SK-N-SH (cell line): ENCODE measurements around the gene ADGRA1. TPM values are rescaled to one million over a fixed set of nuclear protein-coding genes. Genes with fewer than 3 reads are reported as not detected.

Experiments used
- CTCF ChIA-PET: fragments of 300-600, 350-600 bp; formaldehyde crosslinking; extraction: SDS; loops from one replicate; lab custom pipeline; 2021; lab: Yijun Ruan, JAX
- POLR2A ChIA-PET: fragments of 350-600 bp; sonication (Branson Sonifier 250); formaldehyde crosslinking; extraction: SDS; loops from one replicate; lab custom pipeline; 2020; ENCODE audit warnings: antibody characterized with exemption, inconsistent platforms; lab: Yijun Ruan, JAX
- DNase-seq: peaks from one replicate; pipeline ENCODE4 v3.0.0; 2012
- H2AFZ ChIP-seq: fragments of 200-600 bp; sonication (generic); 2 replicates; pipeline ENCODE4 v1.8.1; 2016; ENCODE audit warnings: antibody characterized with exemption, mild to moderate bottlenecking, low read depth
- H3F3A ChIP-seq: fragments of 200-600 bp; sonication (generic); replicated peaks from 2 replicates; pipeline ENCODE3; 2016; ENCODE audit warnings: antibody characterized with exemption, mild to moderate bottlenecking; ENCODE audit not compliant: insufficient read depth
- H3K27ac ChIP-seq, 2 experiments: fragments of 200-500 bp in 1 of 2; fragments of 200-600 bp in 1 of 2; sonication (Bioruptor generic) in 1 of 2; sonication (generic), shearing (Covaris generic) in 1 of 2; 2 replicates each; pipeline versions ENCODE4 v1.5.1 to v1.6.1; 2014 to 2016; ENCODE audit warnings: low read depth in 2 of 2, inconsistent platforms in 1 of 2, low read length in 1 of 2, mild to moderate bottlenecking in 1 of 2, mixed read lengths in 1 of 2
- H3K27me3 ChIP-seq: fragments of 200-600 bp; sonication (generic), shearing (Covaris generic); 2 replicates; pipeline ENCODE4 v1.6.1; 2016; ENCODE audit warnings: mixed run types; ENCODE audit not compliant: insufficient read depth
- H3K36me3 ChIP-seq, 2 experiments: fragments of 200-500 bp in 1 of 2; fragments of 200-600 bp in 1 of 2; sonication (Bioruptor generic) in 1 of 2; sonication (generic) in 1 of 2; replicated peaks in 1 of 2; 2 replicates each; pipeline versions ENCODE3 to v1.5.1; 2014 to 2016; ENCODE audit warnings: low read length in 1 of 2, mild to moderate bottlenecking in 1 of 2; ENCODE audit not compliant: insufficient read depth in 2 of 2, control insufficient read depth in 1 of 2
- H3K4me1 ChIP-seq, 2 experiments: fragments of 200-500 bp in 1 of 2; fragments of 200-600 bp in 1 of 2; sonication (Bioruptor generic) in 1 of 2; sonication (generic), shearing (Covaris generic) in 1 of 2; 2 replicates each; pipeline versions ENCODE4 v1.5.1 to v1.6.1; 2014 to 2016; ENCODE audit warnings: low read depth in 1 of 2, low read length in 1 of 2, mixed run types in 1 of 2; ENCODE audit not compliant: insufficient read depth in 2 of 2, control insufficient read depth in 1 of 2
- H3K4me2 ChIP-seq: fragments of 200-600 bp; sonication (generic), shearing (Covaris generic); 2 replicates; pipeline ENCODE4 v1.6.1; 2017; ENCODE audit warnings: mixed run types
- H3K4me3 ChIP-seq, 2 experiments: fragments of 200-500 bp in 1 of 2; fragments of 200-600 bp in 1 of 2; sonication (Bioruptor generic) in 1 of 2; sonication (generic), shearing (Covaris generic) in 1 of 2; 2 replicates each; pipeline versions ENCODE4 v1.5.1 to v1.8.1; 2014 to 2016; ENCODE audit warnings: low read depth in 2 of 2, inconsistent platforms in 1 of 2, low read length in 1 of 2, mild to moderate bottlenecking in 1 of 2, mixed read lengths in 1 of 2, moderate library complexity in 1 of 2
- H3K79me2 ChIP-seq: fragments of 200-600 bp; sonication (generic); 2 replicates; pipeline ENCODE4 v1.8.1; 2017; ENCODE audit warnings: mild to moderate bottlenecking; ENCODE audit not compliant: insufficient read depth
- H3K9ac ChIP-seq: fragments of 200-600 bp; sonication (generic); 2 replicates; pipeline ENCODE4 v1.6.1; 2017; ENCODE audit warnings: mixed run types
- H3K9me2 ChIP-seq: fragments of 200-600 bp; sonication (generic); 2 replicates; pipeline ENCODE4 v1.6.1; 2017; ENCODE audit warnings: mixed run types
- H3K9me3 ChIP-seq: fragments of 200-600 bp; sonication (generic); 2 replicates; pipeline ENCODE4 v1.6.1; 2017; ENCODE audit warnings: mixed run types, mild to moderate bottlenecking, moderate library complexity
- H4K20me1 ChIP-seq: fragments of 200-600 bp; sonication (generic); 2 replicates; pipeline ENCODE4 v1.6.1; 2017; ENCODE audit warnings: mild to moderate bottlenecking, mixed run types; ENCODE audit not compliant: insufficient read depth
- ELF1 ChIP-seq: IDR thresholded peaks from 2 replicates; pipeline ENCODE4 v1.4.0; 2012
- FOSL2 ChIP-seq: IDR thresholded peaks from 2 replicates; pipeline ENCODE4 v1.4.0; 2012; ENCODE audit warnings: low read depth, mild to moderate bottlenecking, moderate library complexity, borderline replicate concordance
- FOXJ3 ChIP-seq: sonication (generic); formaldehyde crosslinking; IDR thresholded peaks from 2 replicates; pipeline ENCODE4 v1.5.1; 2020; ENCODE audit warnings: mild to moderate bottlenecking, missing genetic modification reagents
- FOXM1 ChIP-seq: IDR thresholded peaks from 2 replicates; pipeline ENCODE4 v1.4.0; 2012; ENCODE audit warnings: low read depth, mild to moderate bottlenecking
- GABPA ChIP-seq: IDR thresholded peaks from 2 replicates; pipeline ENCODE4 v1.4.0; 2012; ENCODE audit warnings: low read depth, mild to moderate bottlenecking
- MXI1 ChIP-seq: IDR thresholded peaks from 2 replicates; pipeline ENCODE4 v1.6.1; 2012; ENCODE audit warnings: mild to moderate bottlenecking, low read depth, low read length, improper control_type of control experiment
- NFIC ChIP-seq: IDR thresholded peaks from 2 replicates; pipeline ENCODE4 v1.4.0; 2012; ENCODE audit warnings: borderline replicate concordance
- POLR2AphosphoS5 ChIP-seq: IDR thresholded peaks from 2 replicates; pipeline ENCODE4 v1.6.1; 2012; ENCODE audit warnings: low read depth, low read length
- RAD21 ChIP-seq: IDR thresholded peaks from 2 replicates; pipeline ENCODE4 v1.6.1; 2012; ENCODE audit warnings: mild to moderate bottlenecking, low read length
- RCOR1 ChIP-seq: fragments of 150-350 bp; IDR thresholded peaks from 2 replicates; pipeline ENCODE4 v1.6.1; 2017; ENCODE audit warnings: antibody characterized with exemption, low read length
- RFX5 ChIP-seq: IDR thresholded peaks from 2 replicates; pipeline ENCODE4 v1.6.1; 2012; ENCODE audit warnings: mild to moderate bottlenecking, improper control_type of control experiment, low read length
- RXRA ChIP-seq: IDR thresholded peaks from 2 replicates; pipeline ENCODE4 v1.4.0; 2012; ENCODE audit warnings: low read depth, mild to moderate bottlenecking, borderline replicate concordance
- SIN3A ChIP-seq: IDR thresholded peaks from 2 replicates; pipeline ENCODE4 v1.6.1; 2012; ENCODE audit warnings: low read depth, mild to moderate bottlenecking, low read length, moderate library complexity, borderline replicate concordance
- TAF1 ChIP-seq: IDR thresholded peaks from 2 replicates; pipeline ENCODE4 v1.6.1; 2012; ENCODE audit warnings: low read depth, mild to moderate bottlenecking, low read length, moderate library complexity, borderline replicate concordance
- TEAD4 ChIP-seq: IDR thresholded peaks from 2 replicates; pipeline ENCODE4 v1.4.0; 2012; ENCODE audit warnings: mild to moderate bottlenecking, borderline replicate concordance; ENCODE audit not compliant: insufficient read depth
- WGBS: methylation state at CpG from one replicate; pipeline ENCODE4 v1.1.6; 2017; ENCODE audit warnings: low lambda C conversion rate; 5-methylcytosine and 5-hydroxymethylcytosine counted together
- polyA plus RNA-seq, 3 experiments: library from polyadenylated mRNA; depleted of rRNA; stranded (reverse); fragments of >200 nt; gene quantifications; 2 replicates each; pipeline ENCODE4 v1.2.3, GENCODE V29; 2012
- TF ChIP-seq, protein P1 (sequence below): fragments of 200-600 bp; sonication (generic); IDR thresholded peaks from 2 replicates; pipeline ENCODE4 v1.6.1; 2017; ENCODE audit warnings: antibody characterized with exemption, mild to moderate bottlenecking, moderate library complexity
- TF ChIP-seq, protein P2 (sequence below): IDR thresholded peaks from 2 replicates; pipeline ENCODE4 v1.4.0; 2012; ENCODE audit warnings: low read depth, borderline replicate concordance
- TF ChIP-seq, protein P3 (sequence below): IDR thresholded peaks from 2 replicates; pipeline ENCODE4 v1.4.0; 2012; ENCODE audit warnings: low read depth
- TF ChIP-seq, protein P4 (sequence below): IDR thresholded peaks from 2 replicates; pipeline ENCODE4 v1.6.1; 2012; ENCODE audit warnings: mild to moderate bottlenecking, low read depth, low read length, moderate library complexity
- TF ChIP-seq, protein P5 (sequence below): IDR thresholded peaks from 2 replicates; pipeline ENCODE4; 2012
- TF ChIP-seq, protein P6 (sequence below): fragments of 150-350 bp; IDR thresholded peaks from 2 replicates; pipeline ENCODE4 v1.6.1; 2017; ENCODE audit warnings: antibody characterized with exemption, low read length, low read depth, borderline replicate concordance

The ADGRA1 gene
- polyA plus RNA-seq, 1 of the 3 experiments (the other 2 are of a cell fraction): not detected

DNA sequence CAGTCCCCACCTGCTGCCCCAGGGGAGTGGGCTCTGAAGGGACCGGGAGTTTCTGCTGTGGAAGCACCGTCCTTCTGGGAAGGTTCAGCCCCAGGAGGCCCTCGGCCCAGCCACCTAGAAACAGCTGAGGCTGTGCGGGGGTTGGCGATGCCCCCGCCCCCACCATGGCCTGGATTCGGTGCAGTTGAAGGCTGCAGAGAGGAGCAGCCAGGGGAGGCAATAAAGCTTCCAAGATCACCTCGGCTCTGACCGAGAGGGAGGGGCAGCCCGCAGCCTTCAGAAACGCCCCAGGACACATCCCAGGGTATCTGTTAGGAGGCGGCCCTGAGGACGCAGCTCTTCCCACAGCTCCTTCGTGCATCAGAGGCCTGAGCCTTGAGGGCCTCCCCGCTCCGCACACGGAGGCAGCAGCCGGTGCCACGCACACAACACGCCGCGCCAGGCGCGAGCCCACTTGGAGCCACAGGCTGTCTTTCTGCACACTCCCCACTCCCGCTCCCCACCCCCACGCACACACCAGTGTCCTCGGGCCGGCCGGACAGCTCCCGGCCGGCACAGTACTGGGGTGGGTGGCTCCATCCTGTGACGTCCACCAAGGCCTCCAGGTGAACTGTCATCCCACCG is 73.9 kb downstream of the ADGRA1 start (continued):
- no peak for TF ChIP-seq RXRA
- TF ChIP-seq ELF1: no peak
- TF ChIP-seq, all 33 proteins: peak for 0

DNA sequence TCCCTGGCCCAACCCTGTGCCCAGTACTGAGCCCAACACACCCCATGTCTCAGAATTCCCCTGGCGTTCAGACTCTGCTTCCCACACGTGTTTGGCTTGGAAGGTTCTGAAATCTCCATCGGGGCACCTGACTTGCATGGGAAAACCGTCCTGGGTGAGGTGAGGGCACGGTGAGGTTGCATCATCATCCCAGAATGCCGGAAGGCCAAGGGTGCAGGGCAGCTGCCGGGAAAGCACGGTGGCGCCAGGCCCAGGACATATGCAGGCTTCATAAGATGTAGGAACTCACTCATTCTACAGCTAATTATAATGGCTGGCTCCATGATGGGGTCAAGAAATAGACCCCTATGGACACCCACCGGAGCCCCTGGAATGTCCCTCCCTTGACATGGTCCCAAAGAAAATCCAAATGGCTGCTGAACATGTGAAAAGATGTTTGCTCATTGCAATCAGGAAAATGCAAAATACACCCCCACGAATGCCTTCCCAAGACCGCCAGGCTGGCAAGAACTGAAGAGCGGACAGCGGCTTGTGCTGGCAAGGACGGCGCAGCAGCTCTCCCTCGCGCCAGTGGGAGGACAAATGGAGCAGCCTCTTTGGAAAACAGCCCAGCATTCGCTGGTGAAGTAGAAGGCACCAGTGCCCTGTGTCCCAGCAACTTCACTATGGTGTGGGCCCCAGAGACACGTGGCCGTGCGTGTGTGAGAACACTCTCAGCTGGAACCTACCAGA is 74.6 kb downstream of the ADGRA1 start:
- H3K9ac ChIP-seq: no peak overlapping the region
- TF ChIP-seq GABPA (no peak), RAD21 (no peak), SIN3A (no peak), FOXM1 (no peak), NFIC (no peak), RCOR1 (no peak), FOSL2 (no peak), TAF1 (no peak), POLR2AphosphoS5 (no peak), MXI1 (no peak), RFX5 (no peak), TEAD4 (no peak), FOXJ3 (no peak)
- TF ChIP-seq, protein P1, sequence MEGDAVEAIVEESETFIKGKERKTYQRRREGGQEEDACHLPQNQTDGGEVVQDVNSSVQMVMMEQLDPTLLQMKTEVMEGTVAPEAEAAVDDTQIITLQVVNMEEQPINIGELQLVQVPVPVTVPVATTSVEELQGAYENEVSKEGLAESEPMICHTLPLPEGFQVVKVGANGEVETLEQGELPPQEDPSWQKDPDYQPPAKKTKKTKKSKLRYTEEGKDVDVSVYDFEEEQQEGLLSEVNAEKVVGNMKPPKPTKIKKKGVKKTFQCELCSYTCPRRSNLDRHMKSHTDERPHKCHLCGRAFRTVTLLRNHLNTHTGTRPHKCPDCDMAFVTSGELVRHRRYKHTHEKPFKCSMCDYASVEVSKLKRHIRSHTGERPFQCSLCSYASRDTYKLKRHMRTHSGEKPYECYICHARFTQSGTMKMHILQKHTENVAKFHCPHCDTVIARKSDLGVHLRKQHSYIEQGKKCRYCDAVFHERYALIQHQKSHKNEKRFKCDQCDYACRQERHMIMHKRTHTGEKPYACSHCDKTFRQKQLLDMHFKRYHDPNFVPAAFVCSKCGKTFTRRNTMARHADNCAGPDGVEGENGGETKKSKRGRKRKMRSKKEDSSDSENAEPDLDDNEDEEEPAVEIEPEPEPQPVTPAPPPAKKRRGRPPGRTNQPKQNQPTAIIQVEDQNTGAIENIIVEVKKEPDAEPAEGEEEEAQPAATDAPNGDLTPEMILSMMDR: no peak
- TF ChIP-seq, protein P2, sequence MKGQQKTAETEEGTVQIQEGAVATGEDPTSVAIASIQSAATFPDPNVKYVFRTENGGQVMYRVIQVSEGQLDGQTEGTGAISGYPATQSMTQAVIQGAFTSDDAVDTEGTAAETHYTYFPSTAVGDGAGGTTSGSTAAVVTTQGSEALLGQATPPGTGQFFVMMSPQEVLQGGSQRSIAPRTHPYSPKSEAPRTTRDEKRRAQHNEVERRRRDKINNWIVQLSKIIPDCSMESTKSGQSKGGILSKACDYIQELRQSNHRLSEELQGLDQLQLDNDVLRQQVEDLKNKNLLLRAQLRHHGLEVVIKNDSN: no peak
- TF ChIP-seq, protein P3, sequence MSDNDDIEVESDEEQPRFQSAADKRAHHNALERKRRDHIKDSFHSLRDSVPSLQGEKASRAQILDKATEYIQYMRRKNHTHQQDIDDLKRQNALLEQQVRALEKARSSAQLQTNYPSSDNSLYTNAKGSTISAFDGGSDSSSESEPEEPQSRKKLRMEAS: no peak
- TF ChIP-seq, protein P4, sequence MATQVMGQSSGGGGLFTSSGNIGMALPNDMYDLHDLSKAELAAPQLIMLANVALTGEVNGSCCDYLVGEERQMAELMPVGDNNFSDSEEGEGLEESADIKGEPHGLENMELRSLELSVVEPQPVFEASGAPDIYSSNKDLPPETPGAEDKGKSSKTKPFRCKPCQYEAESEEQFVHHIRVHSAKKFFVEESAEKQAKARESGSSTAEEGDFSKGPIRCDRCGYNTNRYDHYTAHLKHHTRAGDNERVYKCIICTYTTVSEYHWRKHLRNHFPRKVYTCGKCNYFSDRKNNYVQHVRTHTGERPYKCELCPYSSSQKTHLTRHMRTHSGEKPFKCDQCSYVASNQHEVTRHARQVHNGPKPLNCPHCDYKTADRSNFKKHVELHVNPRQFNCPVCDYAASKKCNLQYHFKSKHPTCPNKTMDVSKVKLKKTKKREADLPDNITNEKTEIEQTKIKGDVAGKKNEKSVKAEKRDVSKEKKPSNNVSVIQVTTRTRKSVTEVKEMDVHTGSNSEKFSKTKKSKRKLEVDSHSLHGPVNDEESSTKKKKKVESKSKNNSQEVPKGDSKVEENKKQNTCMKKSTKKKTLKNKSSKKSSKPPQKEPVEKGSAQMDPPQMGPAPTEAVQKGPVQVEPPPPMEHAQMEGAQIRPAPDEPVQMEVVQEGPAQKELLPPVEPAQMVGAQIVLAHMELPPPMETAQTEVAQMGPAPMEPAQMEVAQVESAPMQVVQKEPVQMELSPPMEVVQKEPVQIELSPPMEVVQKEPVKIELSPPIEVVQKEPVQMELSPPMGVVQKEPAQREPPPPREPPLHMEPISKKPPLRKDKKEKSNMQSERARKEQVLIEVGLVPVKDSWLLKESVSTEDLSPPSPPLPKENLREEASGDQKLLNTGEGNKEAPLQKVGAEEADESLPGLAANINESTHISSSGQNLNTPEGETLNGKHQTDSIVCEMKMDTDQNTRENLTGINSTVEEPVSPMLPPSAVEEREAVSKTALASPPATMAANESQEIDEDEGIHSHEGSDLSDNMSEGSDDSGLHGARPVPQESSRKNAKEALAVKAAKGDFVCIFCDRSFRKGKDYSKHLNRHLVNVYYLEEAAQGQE: no peak
- TF ChIP-seq, protein P5, sequence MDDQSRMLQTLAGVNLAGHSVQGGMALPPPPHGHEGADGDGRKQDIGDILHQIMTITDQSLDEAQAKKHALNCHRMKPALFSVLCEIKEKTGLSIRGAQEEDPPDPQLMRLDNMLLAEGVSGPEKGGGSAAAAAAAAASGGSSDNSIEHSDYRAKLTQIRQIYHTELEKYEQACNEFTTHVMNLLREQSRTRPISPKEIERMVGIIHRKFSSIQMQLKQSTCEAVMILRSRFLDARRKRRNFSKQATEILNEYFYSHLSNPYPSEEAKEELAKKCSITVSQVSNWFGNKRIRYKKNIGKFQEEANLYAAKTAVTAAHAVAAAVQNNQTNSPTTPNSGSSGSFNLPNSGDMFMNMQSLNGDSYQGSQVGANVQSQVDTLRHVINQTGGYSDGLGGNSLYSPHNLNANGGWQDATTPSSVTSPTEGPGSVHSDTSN: no peak
- TF ChIP-seq, protein P6, sequence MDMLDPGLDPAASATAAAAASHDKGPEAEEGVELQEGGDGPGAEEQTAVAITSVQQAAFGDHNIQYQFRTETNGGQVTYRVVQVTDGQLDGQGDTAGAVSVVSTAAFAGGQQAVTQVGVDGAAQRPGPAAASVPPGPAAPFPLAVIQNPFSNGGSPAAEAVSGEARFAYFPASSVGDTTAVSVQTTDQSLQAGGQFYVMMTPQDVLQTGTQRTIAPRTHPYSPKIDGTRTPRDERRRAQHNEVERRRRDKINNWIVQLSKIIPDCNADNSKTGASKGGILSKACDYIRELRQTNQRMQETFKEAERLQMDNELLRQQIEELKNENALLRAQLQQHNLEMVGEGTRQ: no peak
- no peaks in the 10 kb centered on the region for H4K20me1 ChIP-seq
- POLR2A ChIA-PET: no interaction called here
- no peaks in the 10 kb centered on the region for H3K36me3 ChIP-seq
- H2AFZ ChIP-seq: no peak overlapping the region
- no peaks in the 10 kb centered on the region for H3K9me2 ChIP-seq
- no peak for DNase-seq
- CTCF ChIA-PET: interaction anchor here (0.6 to 1.0 kb wide), 2 partner anchors 19 to 508 kb away, joined by 3 read pairs; no protein-coding TSS in a partner anchor
- peaks cover 3% of the 10 kb centered on the region for H3F3A ChIP-seq
- no peaks in the 10 kb centered on the region for H3K79me2 ChIP-seq
- H3K9me3 ChIP-seq: no peaks in the 10 kb centered on the region
- H3K4me3 ChIP-seq: no peak overlapping the region
- H3K4me1 ChIP-seq: peaks cover 0 to 19% of the 10 kb centered on the region in 2 experiments; a peak in 1 of 4 replicates
- no peak overlapping the region for H3K27ac ChIP-seq
- no peaks in the 10 kb centered on the region for H3K27me3 ChIP-seq
- H3K4me2 ChIP-seq: no peak overlapping the region
- 98% methylated on average over 13 of the region's 22 CpGs for WGBS
